Lower lobe of right lung (tissue), 2 donors: ENCODE results near the gene FBXL16. TPM values are rescaled to one million over a fixed set of nuclear protein-coding genes. Genes with fewer than 3 reads are reported as not detected.

Experiments
- ATAC-seq, 2 donors: fragments of 200-7000 bp; cut with Tn5 transposase; one replicate each; pipeline ENCODE4 v1.9.1; 2020 to 2022; ENCODE audit warnings: mild to moderate bottlenecking in 2 of 2, moderate library complexity in 2 of 2
- DNase-seq: peaks from one replicate; pipeline ENCODE4 v3.0.0-alpha.2; 2020
- H3K27ac ChIP-seq: fragments of 200-600 bp; one replicate; pipeline ENCODE4 v1.8.0; 2022
- H3K27me3 ChIP-seq: fragments of 200-600 bp; one replicate; pipeline ENCODE4 v1.8.0; 2022; ENCODE audit warnings: low read depth
- H3K36me3 ChIP-seq: fragments of 200-600 bp; one replicate; pipeline ENCODE4 v1.8.0; 2022; ENCODE audit warnings: mild to moderate bottlenecking
- H3K4me1 ChIP-seq: fragments of 200-600 bp; one replicate; pipeline ENCODE4 v1.8.0; 2022
- H3K4me3 ChIP-seq: fragments of 200-600 bp; one replicate; pipeline ENCODE4 v1.8.0; 2022; ENCODE audit warnings: mild to moderate bottlenecking
- H3K9me3 ChIP-seq: fragments of 200-600 bp; one replicate; pipeline ENCODE4 v1.8.0; 2022
- CTCF ChIP-seq: fragments of 200-600 bp; IDR thresholded peaks from one replicate; pipeline ENCODE4 v1.8.0; 2022; ENCODE audit warnings: antibody characterized with exemption, mild to moderate bottlenecking
- intact Hi-C: fragments of 100-400 bp; cut with DNase I; formaldehyde crosslinking; loops from one replicate; pipeline ENCODE4 v1.11.0; 2022
- total RNA-seq: library from RNA; stranded (reverse); fragmentation: NEBNext Ultra II Directional; extraction: Animal tissue kit (Norgen Biotek cat#: 25700); gene quantifications from one replicate; pipeline ENCODE4 v1.2.1, GENCODE V29; 2021
- donor health status: DM: no; HTN: yes; CAD: no; lungs with severe emphysema.

FBXL16 gene
- total RNA-seq, 1 donor from 2014 or later = 11.0 TPM

GRCh38 chr16:735982-736453 is 30.4 kb upstream of the FBXL16 start:
- H3K27ac ChIP-seq = no peak overlapping the region
- H3K9me3 ChIP-seq = no peaks in the 10 kb centered on the region
- peaks cover 61% of the 10 kb centered on the region for H3K36me3 ChIP-seq
- no peak for DNase-seq
- TF ChIP-seq CTCF = no peak
- ATAC-seq = no peak
- peaks cover 11% of the 10 kb centered on the region for H3K4me1 ChIP-seq
- intact Hi-C loops = no loop called here
- no peaks in the 10 kb centered on the region for H3K27me3 ChIP-seq
- no peak overlapping the region for H3K4me3 ChIP-seq

DNA sequence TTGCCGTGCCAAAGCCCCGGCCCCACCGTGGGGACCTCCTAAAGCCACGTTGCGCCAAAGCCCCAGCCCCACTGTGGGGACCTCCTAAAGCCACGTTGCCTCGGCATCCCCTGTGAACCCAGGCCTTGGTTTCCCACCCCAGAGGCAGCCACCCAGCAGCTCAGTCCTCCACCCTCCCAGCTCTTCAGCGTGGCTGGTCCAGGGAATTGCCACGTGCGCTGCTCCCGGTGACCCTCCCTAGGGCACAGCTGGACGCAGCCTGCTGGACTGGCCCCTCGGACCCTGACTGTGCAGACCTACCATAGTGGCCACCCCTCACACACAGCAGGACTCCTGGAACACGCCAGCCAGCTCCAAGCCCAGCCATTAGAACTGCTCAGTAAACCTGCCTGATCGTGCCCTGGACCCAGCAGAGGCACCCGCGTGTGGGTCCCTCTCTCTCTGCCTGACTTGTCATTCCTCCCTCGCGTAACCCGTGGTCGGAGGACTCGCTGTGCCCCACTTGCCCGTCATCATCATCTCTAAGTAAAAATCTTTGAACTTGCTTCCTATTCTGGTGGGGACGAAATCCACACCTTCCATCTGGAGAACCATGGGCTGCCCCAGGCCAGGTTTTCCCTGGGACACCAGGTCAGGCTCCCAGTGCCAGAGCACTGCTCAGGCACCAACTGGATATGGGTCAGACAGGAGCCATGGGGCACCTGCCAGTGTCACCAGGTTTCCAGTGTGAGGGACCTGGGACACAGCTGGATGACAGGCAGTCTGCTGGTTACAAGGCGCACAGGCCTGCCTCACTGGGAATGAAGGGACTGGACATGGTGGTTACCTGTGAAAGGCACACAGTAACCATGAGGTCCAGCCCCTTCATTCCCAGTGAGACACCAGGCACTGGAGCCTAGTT is 29.6 kb upstream of the FBXL16 start:
- peaks cover 9% of the 10 kb centered on the region for H3K4me1 ChIP-seq
- DNase-seq (no peak), ATAC-seq (no peak)
- H3K36me3 ChIP-seq = peaks cover 61% of the 10 kb centered on the region
- no peak for TF ChIP-seq CTCF
- no peak overlapping the region for H3K27ac ChIP-seq
- intact Hi-C loops = no loop called here
- no peaks in the 10 kb centered on the region for H3K27me3 ChIP-seq
- no peak overlapping the region for H3K4me3 ChIP-seq
- no peaks in the 10 kb centered on the region for H3K9me3 ChIP-seq

DNA sequence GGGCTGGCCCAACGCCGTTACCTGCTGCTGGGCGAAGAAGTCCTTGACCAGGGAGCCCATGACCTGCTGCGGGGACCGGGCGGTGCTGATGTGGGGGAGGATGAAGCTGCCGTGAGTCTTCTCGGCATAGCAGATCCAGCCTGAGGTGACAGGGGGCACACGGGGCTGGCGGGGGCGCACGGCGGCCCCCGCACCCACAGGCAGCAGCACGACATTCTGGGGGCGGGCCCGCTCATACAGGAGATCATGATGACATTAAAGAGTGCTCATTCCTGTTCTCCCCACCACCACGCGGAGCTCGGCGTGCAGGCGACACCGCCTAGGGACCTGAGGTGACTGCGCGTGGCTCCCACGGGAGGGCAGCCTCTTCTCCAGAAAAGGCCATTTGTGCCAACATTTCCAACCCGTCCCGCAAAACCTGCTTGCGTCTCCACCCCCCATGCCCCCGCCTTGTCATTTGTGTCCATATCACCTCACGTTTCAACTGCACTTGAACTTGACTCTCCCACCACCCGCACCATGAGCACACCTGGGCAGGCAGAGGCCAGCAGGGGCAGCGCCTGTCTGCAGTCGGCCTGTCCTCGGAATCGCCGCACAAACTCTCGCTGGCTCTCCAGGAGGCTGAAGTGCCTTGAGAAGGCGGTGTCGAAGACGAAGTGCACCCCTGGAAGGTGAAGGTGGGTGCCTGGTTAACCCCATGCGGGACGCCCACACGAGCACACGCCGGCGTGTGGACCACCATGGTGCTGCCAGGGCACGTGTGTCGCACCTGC is 28.8 kb upstream of the FBXL16 start:
- TF ChIP-seq CTCF = no peak
- no peak for ATAC-seq
- Histone ChIP-seq H3K4me3 (no peak overlapping the region), H3K9me3 (no peaks in the 10 kb centered on the region), H3K27me3 (no peaks in the 10 kb centered on the region), H3K27ac (no peak overlapping the region), H3K36me3 (peaks cover 61% of the 10 kb centered on the region), H3K4me1 (peaks cover under 1% of the 10 kb centered on the region)
- no peak for DNase-seq
- intact Hi-C loops = no loop called here

DNA sequence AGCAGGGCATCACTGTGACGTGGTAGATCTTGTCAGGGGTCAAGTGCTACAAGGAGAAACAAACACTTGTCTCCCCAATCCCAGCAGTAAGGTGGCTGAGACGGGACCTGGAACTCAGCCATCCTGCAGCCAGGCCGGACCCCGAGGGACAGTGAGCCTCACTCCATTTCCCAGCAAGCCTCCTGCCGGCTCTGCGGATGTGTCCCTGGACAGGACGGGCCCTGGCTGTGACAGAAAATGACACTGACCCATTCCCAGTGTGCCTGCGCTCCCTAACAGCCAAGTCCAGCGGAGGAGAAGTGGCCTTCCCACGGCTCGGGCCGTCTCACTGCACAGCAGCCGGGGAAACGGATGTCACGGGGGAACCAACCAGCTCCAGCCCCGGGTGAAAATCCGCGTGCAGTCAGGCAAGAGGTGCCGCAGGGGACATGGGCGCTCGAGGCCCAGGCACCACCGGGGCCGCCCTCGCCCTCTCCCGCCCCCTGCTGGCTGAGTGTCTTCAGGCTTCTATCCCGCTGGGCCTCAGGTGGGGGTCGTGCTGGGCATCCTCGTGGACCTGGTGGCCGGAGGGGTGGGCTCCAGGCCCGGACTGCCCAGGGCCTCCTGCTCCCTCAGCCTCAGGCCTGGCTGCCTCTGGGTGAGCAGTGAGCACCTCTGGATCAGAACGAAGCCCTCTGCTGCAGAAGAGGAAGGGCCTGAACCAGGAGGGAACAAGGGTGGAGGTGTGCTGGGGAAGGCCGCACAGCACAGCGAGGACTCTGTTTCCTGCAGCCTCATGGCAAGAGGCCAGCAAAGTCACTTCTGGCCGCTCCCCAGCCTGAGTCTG is 28.0 kb upstream of the FBXL16 start:
- peaks cover 1% of the 10 kb centered on the region for H3K4me1 ChIP-seq
- TF ChIP-seq CTCF = peak; percentile 37
- no peak overlapping the region for H3K4me3 ChIP-seq
- intact Hi-C loops = no loop called here
- DNase-seq (no peak), ATAC-seq (peak in 1 of 2 donors; percentile 14)
- H3K9me3 ChIP-seq = no peaks in the 10 kb centered on the region
- H3K27ac ChIP-seq = no peak overlapping the region
- H3K36me3 ChIP-seq = peaks cover 61% of the 10 kb centered on the region
- H3K27me3 ChIP-seq = peaks cover under 1% of the 10 kb centered on the region

DNA sequence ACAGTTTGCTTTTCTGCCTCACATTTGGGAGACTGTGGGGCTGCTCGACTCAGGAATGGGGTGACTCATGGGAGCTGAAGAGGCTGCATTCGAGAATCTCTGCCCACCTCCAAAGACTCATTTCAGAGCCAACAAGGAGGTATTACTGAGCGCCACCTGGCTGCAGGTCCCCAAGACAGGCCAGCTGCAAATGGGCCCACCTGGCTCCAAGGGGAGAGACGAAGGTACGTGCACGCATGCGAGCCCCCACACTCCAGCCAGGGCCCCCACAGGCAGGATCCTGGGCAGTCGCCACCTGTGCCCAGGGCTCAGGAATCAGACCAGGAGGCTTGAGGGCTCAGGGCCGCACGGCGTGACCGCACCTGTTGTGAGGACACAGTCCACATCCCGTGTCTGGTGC is 27.3 kb upstream of the FBXL16 start:
- ATAC-seq = no peak
- Histone ChIP-seq H3K36me3 (peaks cover 59% of the 10 kb centered on the region), H3K4me3 (no peak overlapping the region), H3K27me3 (peaks cover 7% of the 10 kb centered on the region), H3K4me1 (peaks cover 8% of the 10 kb centered on the region), H3K9me3 (no peaks in the 10 kb centered on the region), H3K27ac (no peak overlapping the region)
- DNase-seq = no peak
- TF ChIP-seq CTCF = no peak
- intact Hi-C loops = no loop called here
